GM23248 (cell line): Measurements from ENCODE around the gene CHRND. TPM values are rescaled to one million over a fixed set of nuclear protein-coding genes. Genes with fewer than 3 reads are reported as not detected.

Experiments used
- DNase-seq: peaks from one replicate; pipeline ENCODE4 v3.0.0-alpha.2; 2015
- H2AFZ ChIP-seq: fragments of 200-600 bp; sonication (generic); 2 replicates; pipeline ENCODE4 v1.6.1; 2016; ENCODE audit warnings: antibody characterized with exemption
- H3F3A ChIP-seq: fragments of 200-600 bp; sonication (generic); 2 replicates; pipeline ENCODE4 v1.6.1; 2016; ENCODE audit warnings: mild to moderate bottlenecking, antibody characterized with exemption, mixed run types; ENCODE audit not compliant: insufficient read depth
- H3K27ac ChIP-seq: fragments of 200-600 bp; sonication (generic); 2 replicates; pipeline ENCODE4 v1.5.1; 2016; ENCODE audit warnings: mild to moderate bottlenecking
- H3K27me3 ChIP-seq: fragments of 200-600 bp; sonication (generic); replicated peaks from 2 replicates; pipeline ENCODE4 v1.6.1; 2016; ENCODE audit warnings: mild to moderate bottlenecking; ENCODE audit not compliant: insufficient read depth
- H3K36me3 ChIP-seq: fragments of 200-600 bp; sonication (generic); 2 replicates; pipeline ENCODE4 v1.6.1; 2016; ENCODE audit warnings: low read depth, mild to moderate bottlenecking
- H3K4me1 ChIP-seq: fragments of 200-600 bp; sonication (generic); 2 replicates; pipeline ENCODE4 v1.6.1; 2016; ENCODE audit warnings: mild to moderate bottlenecking; ENCODE audit not compliant: insufficient read depth
- H3K4me2 ChIP-seq: fragments of 200-600 bp; sonication (generic); one replicate; pipeline ENCODE4 v1.6.1; 2016; ENCODE audit warnings: mild to moderate bottlenecking; ENCODE audit not compliant: unreplicated experiment
- H3K4me3 ChIP-seq: fragments of 200-600 bp; sonication (generic); 2 replicates; pipeline ENCODE4 v1.5.1; 2016; ENCODE audit warnings: mild to moderate bottlenecking
- H3K79me2 ChIP-seq: fragments of 200-600 bp; sonication (generic); 2 replicates; pipeline ENCODE4 v1.6.1; 2016; ENCODE audit warnings: mild to moderate bottlenecking; ENCODE audit not compliant: insufficient read depth
- H3K9ac ChIP-seq: fragments of 200-600 bp; sonication (generic); 2 replicates; pipeline ENCODE4 v1.6.1; 2016; ENCODE audit warnings: mild to moderate bottlenecking
- H3K9me2 ChIP-seq: fragments of 200-600 bp; sonication (generic); 2 replicates; pipeline ENCODE4 v1.6.1; 2016; ENCODE audit warnings: mixed run types, mild to moderate bottlenecking, moderate library complexity; ENCODE audit not compliant: insufficient read depth
- H3K9me3 ChIP-seq: fragments of 200-600 bp; sonication (generic); one replicate; pipeline ENCODE4 v1.6.1; 2017; ENCODE audit warnings: low read depth
- H4K20me1 ChIP-seq: fragments of 200-600 bp; sonication (generic); 2 replicates; pipeline ENCODE4 v1.6.0; 2016; ENCODE audit not compliant: insufficient read depth
- EZH2 ChIP-seq: fragments of 200-600 bp; sonication (generic); IDR thresholded peaks from 2 replicates; pipeline ENCODE4 v1.6.1; 2018; ENCODE audit warnings: antibody characterized with exemption, mild to moderate bottlenecking; ENCODE audit not compliant: insufficient read depth, poor library complexity, severe bottlenecking
- EZH2phosphoT487 ChIP-seq: fragments of 200-600 bp; sonication (generic); IDR thresholded peaks from 2 replicates; pipeline ENCODE4 v1.6.1; 2018; ENCODE audit warnings: antibody characterized with exemption, moderate library complexity, mild to moderate bottlenecking, low read depth; ENCODE audit not compliant: insufficient read depth
- WGBS, 2 experiments: methylation state at CpG; one replicate each; pipeline ENCODE4 v1.1.6; 2015 to 2017; ENCODE audit warnings: low lambda C conversion rate in 2 of 2, low coverage in 1 of 2; ENCODE audit errors: missing lambda C conversion rate in 2 of 2; 5-methylcytosine and 5-hydroxymethylcytosine counted together
- in situ Hi-C: fragments of 300-500 bp; cut with MboI; formaldehyde crosslinking; loops from 2 replicates; pipeline ENCODE4 v1.15.0; 2020
- polyA plus RNA-seq: library from polyadenylated mRNA; unstranded; fragments of >200 nt; fragmentation: Nextera tagmentation; extraction: Ambion mirVana; gene quantifications from 2 replicates; pipeline ENCODE4 v1.2.1, GENCODE V29; 2016
- total RNA-seq: library from RNA; depleted of rRNA; stranded (reverse); fragments of >200 nt; shearing (Covaris generic); gene quantifications from 2 replicates; pipeline ENCODE4 v1.2.3, GENCODE V29; 2014; rRNA removed

The CHRND gene
- total RNA-seq, result not detected in 2 replicates
- not detected in 2 replicates for polyA plus RNA-seq

GRCh38 chr2:232525791-232526371 is at the start of gene CHRND:
CHRND (plus strand) TSS chr2:232526160; CDS start chr2:232526216, 56 bp downstream.
- 9 to 12% methylated on average over 12 to 18 of the region's 18 CpGs for WGBS, 2 experiments
- Histone ChIP-seq H3K4me1 (no peaks in the 10 kb centered on the region), H3F3A (no peaks in the 10 kb centered on the region), H2AFZ (no peak within 1 kb of the TSS), H3K27ac (no peak within 1 kb of the TSS), H3K4me3 (no peak within 1 kb of the TSS), H3K79me2 (no peaks in the 10 kb centered on the region), H3K9me2 (no peaks in the 10 kb centered on the region), H3K9me3 (no peaks in the 10 kb centered on the region), H3K9ac (no peak within 1 kb of the TSS), H3K4me2 (no peak within 1 kb of the TSS), H3K36me3 (no peaks in the 10 kb centered on the region), H4K20me1 (no peaks in the 10 kb centered on the region), H3K27me3 (peaks cover 28% of the 10 kb centered on the region)
- no peak for TF ChIP-seq EZH2phosphoT487
- no peak for TF ChIP-seq EZH2
- DNase-seq, result peak; percentile 40
- in situ Hi-C loops, result loop anchor here (25.0 kb wide), 1 partner anchor 614 kb away; no protein-coding TSS in a partner anchor

DNA sequence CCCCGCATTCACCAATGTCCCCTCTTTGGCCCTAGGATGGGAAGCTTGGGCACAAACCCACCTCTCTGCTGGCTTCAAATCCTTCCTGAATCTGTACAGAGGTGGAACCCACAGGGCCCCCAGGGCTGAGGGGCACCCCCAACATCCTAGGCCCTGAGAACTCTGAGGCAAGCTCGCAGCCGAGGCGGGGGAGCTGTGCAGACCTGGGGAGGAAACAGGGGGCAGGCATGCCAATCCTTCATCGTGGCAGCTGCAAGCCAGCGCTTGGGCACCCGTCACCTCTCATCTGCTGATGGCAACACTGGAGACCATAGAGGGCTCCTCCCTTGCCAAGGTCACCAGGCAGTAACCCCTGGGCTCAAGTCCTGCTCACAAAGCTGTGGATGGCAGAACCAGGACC is 49.2 kb upstream of the CHRND start:
- H3K27me3 ChIP-seq, result peaks cover 37% of the 10 kb centered on the region
- no peaks in the 10 kb centered on the region for H3K4me1 ChIP-seq
- H3K9me3 ChIP-seq, result no peaks in the 10 kb centered on the region
- no peak overlapping the region for H3K27ac ChIP-seq
- WGBS, 2 experiments, result 80% methylated on average over 3 to 7 of the region's 7 CpGs
- no peak overlapping the region for H3K9ac ChIP-seq
- no peaks in the 10 kb centered on the region for H4K20me1 ChIP-seq
- H3K79me2 ChIP-seq, result no peaks in the 10 kb centered on the region
- no peak overlapping the region for H3K4me2 ChIP-seq
- H3K4me3 ChIP-seq, result no peak overlapping the region
- no peaks in the 10 kb centered on the region for H3F3A ChIP-seq
- in situ Hi-C loops, result no loop called here
- TF ChIP-seq EZH2 (no peak), EZH2phosphoT487 (no peak)
- H2AFZ ChIP-seq, result no peak overlapping the region
- DNase-seq, result no peak
- no peaks in the 10 kb centered on the region for H3K36me3 ChIP-seq
- H3K9me2 ChIP-seq, result no peaks in the 10 kb centered on the region

DNA sequence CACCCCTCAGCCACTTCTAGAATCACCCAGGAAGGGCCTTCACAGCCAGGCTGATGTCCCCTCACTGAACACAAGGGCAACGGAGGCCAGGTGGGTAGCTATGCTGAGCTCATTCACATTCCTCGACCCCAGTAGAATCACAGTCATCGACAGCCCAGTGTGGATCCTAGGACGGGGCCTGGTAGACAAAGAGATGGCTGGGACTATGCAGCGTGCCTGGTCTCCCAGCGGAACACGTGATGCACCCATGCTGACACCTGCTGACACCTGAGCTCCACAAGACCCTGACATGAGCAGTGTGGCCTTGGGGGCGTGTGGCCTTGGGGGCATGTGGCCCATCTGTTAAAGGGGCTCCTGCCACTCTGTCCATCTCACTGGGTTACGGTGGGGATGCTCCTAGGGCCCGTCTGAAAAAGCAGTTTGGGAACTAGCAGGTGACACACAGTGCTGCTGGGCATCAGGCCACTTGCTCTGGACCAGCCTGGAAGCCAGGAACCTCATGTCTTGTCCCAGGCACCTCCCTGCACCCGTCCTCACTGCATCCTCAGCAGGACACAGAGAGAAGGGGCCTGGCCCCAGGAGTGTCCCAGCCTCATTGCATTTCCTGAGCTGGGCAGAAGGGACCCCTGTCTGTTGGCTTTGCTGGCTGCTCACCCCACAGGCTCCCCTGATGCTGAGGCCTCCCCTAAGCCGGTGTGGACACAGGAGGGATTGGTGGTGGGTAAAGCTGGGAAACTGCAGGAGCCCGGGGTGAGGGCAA is 48.0 kb upstream of the CHRND start:
- TF ChIP-seq EZH2, result no peak
- TF ChIP-seq EZH2phosphoT487, result no peak
- WGBS, 2 experiments, result 62 to 63% methylated on average over 13 of the region's 13 CpGs
- Histone ChIP-seq H3K4me2 (no peak overlapping the region), H3F3A (no peaks in the 10 kb centered on the region), H3K9me2 (no peaks in the 10 kb centered on the region), H3K9ac (no peak overlapping the region), H3K36me3 (no peaks in the 10 kb centered on the region), H3K9me3 (no peaks in the 10 kb centered on the region), H2AFZ (no peak overlapping the region), H3K4me3 (no peak overlapping the region), H3K79me2 (no peaks in the 10 kb centered on the region), H3K27me3 (peaks cover 25% of the 10 kb centered on the region), H3K4me1 (no peaks in the 10 kb centered on the region), H3K27ac (no peak overlapping the region), H4K20me1 (no peaks in the 10 kb centered on the region)
- in situ Hi-C loops, result no loop called here
- no peak for DNase-seq

- no peaks in the 10 kb centered on the region for H3K4me1 ChIP-seq
- H3K79me2 ChIP-seq, result no peaks in the 10 kb centered on the region
- H4K20me1 ChIP-seq, result no peaks in the 10 kb centered on the region
- no peak overlapping the region for H3K27ac ChIP-seq
- H3F3A ChIP-seq, result no peaks in the 10 kb centered on the region
- peaks cover 17% of the 10 kb centered on the region for H3K27me3 ChIP-seq
- no peaks in the 10 kb centered on the region for H3K9me2 ChIP-seq
- no peak overlapping the region for H2AFZ ChIP-seq
- no peak overlapping the region for H3K4me2 ChIP-seq
- H3K9ac ChIP-seq, result no peak overlapping the region
- no peaks in the 10 kb centered on the region for H3K36me3 ChIP-seq
- in situ Hi-C loops, result no loop called here
- TF ChIP-seq EZH2 (no peak), EZH2phosphoT487 (no peak)
- 56 to 58% methylated on average over 19 of the region's 19 CpGs for WGBS, 2 experiments
- no peak for DNase-seq
- H3K9me3 ChIP-seq, result no peaks in the 10 kb centered on the region
- H3K4me3 ChIP-seq, result no peak overlapping the region
Measured at GRCh38 chr2:232478571-232479340, 47.2 kb upstream of the CHRND start.
